PC-3 (cell line): ENCODE results near the gene PDZK1IP1. TPM values are rescaled to one million over a fixed set of nuclear protein-coding genes. Genes with fewer than 3 reads are reported as not detected.
"Not testable (repeated sequence)": the region's sequence is repeated elsewhere in the genome, so short reads cannot be mapped to it uniquely, and the experiment has no call there.

Experiments used
- ATAC-seq: fragments of 200-7000 bp; cut with Tn5 transposase; 2 replicates; pipeline ENCODE4 v1.9.1; 2020; ENCODE audit warnings: mild to moderate bottlenecking, moderate library complexity
- BruUV-seq: library from RNA; stranded (reverse); fragments of 400-500 nt; replicated peaks from 2 replicates; lab custom pipeline; 2021; lab: Mats Ljungman, UMichigan
- CTCF ChIA-PET: fragments of 300-600 bp; sonication (Branson Sonifier 250); formaldehyde crosslinking; loops from one replicate; lab custom pipeline; 2022; ENCODE audit warnings: antibody characterized with exemption; lab: Charles Lee
- POLR2A ChIA-PET: fragments of 300-600 bp; sonication (Branson Sonifier 250); formaldehyde crosslinking; loops from one replicate; lab custom pipeline; 2022; ENCODE audit warnings: antibody characterized with exemption; ENCODE audit not compliant: unreplicated experiment; lab: Charles Lee
- DNase-seq: peaks from one replicate; pipeline ENCODE4 v3.0.0-alpha.2; 2015
- H2AFZ ChIP-seq: fragments of 300-600 bp; sonication (generic); 2 replicates; pipeline ENCODE4 v1.6.0; 2016; ENCODE audit warnings: antibody characterized with exemption, low read length
- H3F3A ChIP-seq: fragments of 300-600 bp; sonication (generic); one replicate; pipeline ENCODE4 v1.6.0; 2017; ENCODE audit warnings: antibody characterized with exemption, low read length, control low read depth, mild to moderate bottlenecking; ENCODE audit not compliant: unreplicated experiment
- H3K27ac ChIP-seq: fragments of 300-600 bp; sonication (generic); 2 replicates; pipeline ENCODE4 v1.5.1; 2016; ENCODE audit warnings: mild to moderate bottlenecking, low read length
- H3K27me3 ChIP-seq: fragments of 300-600 bp; sonication (generic); 2 replicates; pipeline ENCODE4 v1.6.1; 2016; ENCODE audit warnings: low read length, mixed read lengths
- H3K36me3 ChIP-seq: fragments of 300-600 bp; sonication (generic); 2 replicates; pipeline ENCODE4 v1.6.1; 2016; ENCODE audit warnings: low read depth, mixed run types, low read length, mixed read lengths
- H3K4me1 ChIP-seq: fragments of 300-600 bp; sonication (generic); 2 replicates; pipeline ENCODE4 v1.5.1; 2016; ENCODE audit warnings: low read length; ENCODE audit not compliant: insufficient read depth
- H3K4me2 ChIP-seq: fragments of 300-600 bp; sonication (generic); 2 replicates; pipeline ENCODE4 v1.6.0; 2016; ENCODE audit warnings: low read length
- H3K4me3 ChIP-seq: fragments of 300-600 bp; sonication (generic); 2 replicates; pipeline ENCODE4 v1.5.1; 2016; ENCODE audit warnings: mild to moderate bottlenecking, low read length, mixed read lengths
- H3K79me2 ChIP-seq: fragments of 300-600 bp; sonication (generic); 2 replicates; pipeline ENCODE4 v1.6.1; 2017; ENCODE audit warnings: low read length, mixed read lengths
- H3K9ac ChIP-seq: fragments of 300-600 bp; sonication (generic); 2 replicates; pipeline ENCODE4 v1.6.0; 2016; ENCODE audit warnings: mild to moderate bottlenecking, low read length
- H3K9me2 ChIP-seq: fragments of 300-600 bp; sonication (generic); replicated peaks from 2 replicates; pipeline ENCODE4 v1.6.1; 2016; ENCODE audit warnings: mixed run types, low read length, mixed read lengths
- H3K9me3 ChIP-seq: fragments of 300-600 bp; sonication (generic); 2 replicates; pipeline ENCODE4 v1.6.1; 2016; ENCODE audit warnings: low read length, mixed read lengths
- H4K20me1 ChIP-seq: fragments of 300-600 bp; sonication (generic); 2 replicates; pipeline ENCODE4 v1.6.1; 2016; ENCODE audit warnings: low read length, mixed read lengths
- CTCF ChIP-seq: fragments of 300-600 bp; sonication (generic); conservative IDR thresholded peaks from 2 replicates; pipeline ENCODE4 v1.5.1; 2017; ENCODE audit warnings: antibody characterized with exemption, low read depth, mild to moderate bottlenecking, low read length
- EZH2 ChIP-seq: fragments of 300-600 bp; sonication (generic); IDR thresholded peaks from one replicate; pipeline ENCODE4 v1.6.1; 2017; ENCODE audit warnings: antibody characterized with exemption, mild to moderate bottlenecking, low read length; ENCODE audit not compliant: unreplicated experiment
- EZH2phosphoT487 ChIP-seq: fragments of 300-600 bp; sonication (generic); IDR thresholded peaks from 2 replicates; pipeline ENCODE4 v1.6.1; 2018; ENCODE audit warnings: mild to moderate bottlenecking, antibody characterized with exemption, low read length, borderline replicate concordance
- intact Hi-C: fragments of 100-400 bp; cut with micrococcal nuclease; formaldehyde crosslinking; loops from 2 replicates; pipeline ENCODE4 v1.9.0; 2023
- total RNA-seq: library from RNA; depleted of rRNA; stranded (reverse); fragments of >200 nt; gene quantifications from 2 replicates; pipeline ENCODE4 v1.2.3, GENCODE V29; 2014

The PDZK1IP1 gene
- total RNA-seq, 1 experiment from 2014 or later: not detected

GRCh38 chr1:47160716-47161115 lies 29.1 kb downstream of the PDZK1IP1 start:
- CTCF ChIA-PET: no interaction called here
- POLR2A ChIA-PET: no interaction called here

DNA sequence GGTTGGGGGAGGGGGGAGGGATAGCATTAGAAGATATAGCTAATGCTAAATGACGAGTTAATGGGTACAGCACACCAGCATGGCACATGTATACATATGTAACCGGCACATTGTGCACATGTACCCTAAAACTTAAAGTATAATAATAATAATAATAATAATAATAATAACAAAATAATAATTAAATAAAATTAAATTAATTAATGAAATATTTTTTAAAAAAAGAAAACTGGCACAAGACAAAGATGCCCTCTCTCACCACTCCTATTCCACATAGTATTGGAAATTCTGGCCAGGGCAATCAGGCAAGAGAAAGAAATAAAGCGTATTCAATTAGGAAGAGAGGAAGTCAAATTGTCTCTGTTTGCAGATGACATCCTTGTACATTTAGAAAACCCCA lies 31.9 kb downstream of the PDZK1IP1 start:
- ATAC-seq, H3K9me3 ChIP-seq, H3K27ac ChIP-seq, H4K20me1 ChIP-seq, intact Hi-C loops, H3F3A ChIP-seq, H3K79me2 ChIP-seq, H3K4me2 ChIP-seq, H3K9ac ChIP-seq, H3K4me1 ChIP-seq, CTCF ChIA-PET, H3K27me3 ChIP-seq, H3K4me3 ChIP-seq, H2AFZ ChIP-seq, DNase-seq, H3K9me2 ChIP-seq, BruUV-seq, POLR2A ChIA-PET, H3K36me3 ChIP-seq: not testable (repeated sequence)

More at GRCh38 chr1:47160716-47161115, 29.1 kb downstream of the PDZK1IP1 start:
- no peaks in the 10 kb centered on the region for H3K9me3 ChIP-seq
- TF ChIP-seq EZH2 (no peak), CTCF (no peak), EZH2phosphoT487 (no peak)
- H2AFZ ChIP-seq: no peak overlapping the region
- no peaks in the 10 kb centered on the region for H3K9me2 ChIP-seq
- peaks cover 5% of the 10 kb centered on the region; the same call in 1 of the 2 replicates for H3K4me1 ChIP-seq
- H3K27ac ChIP-seq: no peak overlapping the region
- no peaks in the 10 kb centered on the region for H3K36me3 ChIP-seq
- H3K4me3 ChIP-seq: no peak overlapping the region
- H4K20me1 ChIP-seq: no peaks in the 10 kb centered on the region
- no peaks in the 10 kb centered on the region for H3F3A ChIP-seq
- BruUV-seq: no TSS peak
- H3K27me3 ChIP-seq: no peaks in the 10 kb centered on the region
- H3K79me2 ChIP-seq: no peaks in the 10 kb centered on the region
- intact Hi-C loops: no loop called here
- H3K4me2 ChIP-seq: no peak overlapping the region
- no peak for ATAC-seq
- no peak for DNase-seq
- no peak overlapping the region for H3K9ac ChIP-seq

DNA sequence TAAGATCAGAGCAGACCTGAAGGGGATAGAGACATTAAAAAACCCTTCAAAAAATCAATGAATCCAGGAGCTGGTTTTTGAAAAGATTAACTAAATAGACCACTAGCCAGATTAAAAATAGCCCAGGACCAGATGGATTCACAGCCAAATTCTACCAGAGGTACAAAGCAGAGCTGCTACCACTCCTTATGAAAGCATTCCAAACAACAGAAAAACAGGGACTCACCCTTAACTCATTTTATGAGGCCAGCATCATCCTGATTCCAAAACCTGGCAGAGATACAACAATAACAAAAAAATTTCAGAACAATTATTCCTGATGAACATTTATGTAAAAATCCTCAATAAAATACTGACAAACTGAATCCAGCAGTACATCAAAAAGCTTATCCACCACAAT lies 33.4 kb downstream of the PDZK1IP1 start:
- intact Hi-C loops, H3K27me3 ChIP-seq, H3K4me1 ChIP-seq, H3K27ac ChIP-seq, H3K36me3 ChIP-seq, H3K9me2 ChIP-seq, POLR2A ChIA-PET, H3K9me3 ChIP-seq, H3K79me2 ChIP-seq, BruUV-seq, H3K4me2 ChIP-seq, H3F3A ChIP-seq, H3K4me3 ChIP-seq, H3K9ac ChIP-seq, H2AFZ ChIP-seq, H4K20me1 ChIP-seq: not testable (repeated sequence)
- CTCF ChIA-PET: interaction anchor here (0.6 kb wide), 1 partner anchor 268 kb away, joined by 3 read pairs; no protein-coding TSS in a partner anchor
- peak; percentile 55 for DNase-seq
- peak; percentile 82 for ATAC-seq

- DNase-seq, POLR2A ChIA-PET, intact Hi-C loops, CTCF ChIA-PET, H3K9me3 ChIP-seq, H3K36me3 ChIP-seq, H3K79me2 ChIP-seq, H3K4me2 ChIP-seq, H3K9me2 ChIP-seq, H3K4me3 ChIP-seq, ATAC-seq, H3F3A ChIP-seq, H3K4me1 ChIP-seq, H3K27me3 ChIP-seq, H3K9ac ChIP-seq, H3K27ac ChIP-seq, BruUV-seq, H2AFZ ChIP-seq, H4K20me1 ChIP-seq: not testable (repeated sequence)
These were observed 40.7 kb downstream of the PDZK1IP1 start for GRCh38 chr1:47149162-47149561.
